Endothelial cell of umbilical vein (primary cell): ENCODE results near the gene MYADML2.
"Not testable (repeated sequence)": the region's sequence is repeated elsewhere in the genome, so short reads cannot be mapped to it uniquely, and the experiment has no call there.

Experiments used
- CTCF ChIP-seq, 2 donors: IDR thresholded peaks; 1 replicate in 1 of 2; 2 replicates in 1 of 2; pipeline ENCODE4 v1.5.1; 2011; ENCODE audit warnings: low read length in 2 of 2, mild to moderate bottlenecking in 2 of 2, moderate library complexity in 2 of 2, control low read depth in 1 of 2, inconsistent platforms in 1 of 2, low read depth in 1 of 2; ENCODE audit not compliant: insufficient read depth in 1 of 2; ENCODE audit errors: extremely low read depth in 1 of 2
- GATA2 ChIP-seq: IDR thresholded peaks from 2 replicates; pipeline ENCODE4 v1.7.0; 2011; ENCODE audit warnings: low read depth, mild to moderate bottlenecking, moderate library complexity, mixed read lengths, low read length; ENCODE audit not compliant: insufficient read length, insufficient read depth
- JUN ChIP-seq: IDR thresholded peaks from 2 replicates; pipeline ENCODE4 v1.6.1; 2011; ENCODE audit warnings: borderline replicate concordance, low read depth; ENCODE audit not compliant: insufficient read length, insufficient read depth
- POLR2A ChIP-seq: IDR thresholded peaks from 2 replicates; pipeline ENCODE4 v1.6.1; 2012; ENCODE audit warnings: low read depth, mild to moderate bottlenecking, control low read depth, low read length

GRCh38 chr17:81918333-81918669 lies 28.7 kb downstream of the MYADML2 start:
- TF ChIP-seq JUN; CTCF (IDR thresholded peaks at IDR 0.05; ENCODE audit: extremely low read depth in 1 of 2, insufficient read depth in 1 of 2, low read depth in 1 of 2, low read length in 2 of 2); POLR2A; GATA2: not testable (repeated sequence)
